ENCODE measurements around the gene SOCS7. TPM values are rescaled to one million over a fixed set of nuclear protein-coding genes. Genes with fewer than 3 reads are reported as not detected.

The SOCS7 gene
- polyA plus RNA-seq, 3 donors = 0.14 to 13.2 (median 0.15) TPM

GRCh38 chr17:38428643-38429371 lies 77.2 kb downstream of the SOCS7 start:
- Histone ChIP-seq H3K4me3 (replicated peaks in 1 of 3; ENCODE audit: low read depth in 2 of 3, low read length in 3 of 3) (peak overlapping the region; percentile 50 to 88 (median 87)), H2AFZ (ENCODE audit: insufficient read depth, low read depth, low read length, poor library complexity, severe bottlenecking) (peak overlapping the region; percentile 83), H3K9me3 (replicated peaks in 1 of 2; ENCODE audit: control insufficient read depth in 1 of 2, insufficient read depth in 1 of 2, low read length in 2 of 2) (no peaks in the 10 kb centered on the region), H3K27ac (ENCODE audit: low read depth in 1 of 2, low read length in 2 of 2) (no peak overlapping the region), H3K27me3 (ENCODE audit: control insufficient read depth in 2 of 2, insufficient read depth in 2 of 2, low read length in 2 of 2) (peaks cover 0 to 9% of the 10 kb centered on the region in 2 donors), H3K79me2 (ENCODE audit: insufficient read depth, low read length) (no peaks in the 10 kb centered on the region), H4K20me1 (ENCODE audit: insufficient read depth, low read length) (no peaks in the 10 kb centered on the region), H3K36me3 (replicated peaks in 1 of 2; ENCODE audit: control insufficient read depth in 1 of 2, insufficient read depth in 2 of 2, low read length in 2 of 2) (no peaks in the 10 kb centered on the region), H3K4me1 (ENCODE audit: control insufficient read depth in 1 of 2, insufficient read depth in 2 of 2, low read length in 2 of 2) (peaks cover 26 to 37% of the 10 kb centered on the region in 2 donors), H3K9ac (ENCODE audit: insufficient read depth, low read length, poor library complexity, severe bottlenecking) (peak overlapping the region; percentile 76), H3K4me2 (replicated peaks; ENCODE audit: extremely low read depth, low read length, poor library complexity, severe bottlenecking) (peak overlapping the region; percentile 96)
- peak; percentile 18 to 25 (median 21) for DNase-seq
- Mint-ChIP-seq H3K4me1 (peaks cover 47% of the 10 kb centered on the region), H3K4me3 (peak overlapping the region; percentile 68), H3K36me3 (no peaks in the 10 kb centered on the region), H3K27me3 (ENCODE audit: low read depth in 3 of 3) (peaks cover 6 to 24% (median 20%) of the 10 kb centered on the region in 3 donors), H3K9me3 (peaks cover 0 to 1% (median 0%) of the 10 kb centered on the region in 7 donors), H3K27ac (peak overlapping the region in 1 of 7 donors; percentile 68)
- no peak for TF ChIP-seq CTCF (IDR thresholded peaks at IDR 0.05)
- under 1% methylated on average over 35 of the region's 56 CpGs for WGBS (ENCODE audit: insufficient coverage)
- intact Hi-C loops (cut with micrococcal nuclease) = loop anchor here (5.0 to 10.0 kb wide), 2 partner anchors 53 to 56 kb away; no protein-coding TSS in a partner anchor

GRCh38 chr17:38429476-38430100 lies 77.9 kb downstream of the SOCS7 start:
- peak overlapping the region; percentile 76 for H3K9ac ChIP-seq (ENCODE audit: insufficient read depth, low read length, poor library complexity, severe bottlenecking)
- Mint-ChIP-seq H3K27ac (peak overlapping the region in 1 of 7 donors; percentile 68), H3K9me3 (no peaks in the 10 kb centered on the region), H3K36me3 (no peaks in the 10 kb centered on the region), H3K4me3 (peak overlapping the region; percentile 68), H3K27me3 (ENCODE audit: low read depth in 3 of 3) (peaks cover 6 to 20% (median 18%) of the 10 kb centered on the region in 3 donors), H3K4me1 (peaks cover 42% of the 10 kb centered on the region)
- peak overlapping the region in 1 of 3 experiments; percentile 87 for H3K4me3 ChIP-seq (replicated peaks in 1 of 3; ENCODE audit: low read depth in 2 of 3, low read length in 3 of 3)
- intact Hi-C loops (cut with micrococcal nuclease) = loop anchor here (5.0 to 10.0 kb wide), 2 partner anchors 53 to 55 kb away; no protein-coding TSS in a partner anchor
- H3K9me3 ChIP-seq (replicated peaks in 1 of 2; ENCODE audit: control insufficient read depth in 1 of 2, insufficient read depth in 1 of 2, low read length in 2 of 2) = no peaks in the 10 kb centered on the region
- no peak for DNase-seq
- no peaks in the 10 kb centered on the region for H3K79me2 ChIP-seq (ENCODE audit: insufficient read depth, low read length)
- H3K27ac ChIP-seq (ENCODE audit: low read depth in 1 of 2, low read length in 2 of 2) = no peak overlapping the region
- H2AFZ ChIP-seq (ENCODE audit: insufficient read depth, low read depth, low read length, poor library complexity, severe bottlenecking) = peak overlapping the region; percentile 83
- H3K4me1 ChIP-seq (ENCODE audit: control insufficient read depth in 1 of 2, insufficient read depth in 2 of 2, low read length in 2 of 2) = peaks cover 24 to 33% of the 10 kb centered on the region in 2 donors
- peak overlapping the region; percentile 96 for H3K4me2 ChIP-seq (replicated peaks; ENCODE audit: extremely low read depth, low read length, poor library complexity, severe bottlenecking)
- H4K20me1 ChIP-seq (ENCODE audit: insufficient read depth, low read length) = no peaks in the 10 kb centered on the region
- no peaks in the 10 kb centered on the region for H3K36me3 ChIP-seq (replicated peaks in 1 of 2; ENCODE audit: control insufficient read depth in 1 of 2, insufficient read depth in 2 of 2, low read length in 2 of 2)
- WGBS (ENCODE audit: insufficient coverage) = 65% methylated on average over 6 of the region's 9 CpGs
- peaks cover 0 to 9% of the 10 kb centered on the region in 2 donors for H3K27me3 ChIP-seq (ENCODE audit: control insufficient read depth in 2 of 2, insufficient read depth in 2 of 2, low read length in 2 of 2)
- TF ChIP-seq CTCF (IDR thresholded peaks at IDR 0.05) = no peak
